K562 (cell line): ENCODE measurements around the gene CTDSPL. TPM values are rescaled to one million over a fixed set of nuclear protein-coding genes. Genes with fewer than 3 reads are reported as not detected.

Source experiments
- ASH1L ChIP-seq: fragments of 450-650 bp; IDR thresholded peaks from 2 replicates; pipeline ENCODE4 v1.6.1; 2018; ENCODE audit warnings: borderline replicate concordance, mild to moderate bottlenecking, low read depth; ENCODE audit not compliant: partially characterized antibody
- BACH1 ChIP-seq: fragments of 200-800 bp; sonication (Bioruptor generic); IDR thresholded peaks from 2 replicates; pipeline ENCODE4 v1.6.1; 2016; ENCODE audit warnings: missing genetic modification characterization, missing compliant biosample characterization
- CEBPB ChIP-seq: fragments of 450-650 bp; IDR thresholded peaks from 2 replicates; pipeline ENCODE4 v1.6.1; 2016; ENCODE audit warnings: missing genetic modification characterization, missing compliant biosample characterization
- DACH1 ChIP-seq: fragments of 450-650 bp; IDR thresholded peaks from 2 replicates; pipeline ENCODE4 v1.6.1; 2018; ENCODE audit not compliant: partially characterized antibody
- HCFC1 ChIP-seq: IDR thresholded peaks from 2 replicates; pipeline ENCODE4 v1.6.1; 2012; ENCODE audit warnings: low read depth, low read length, improper control_type of control experiment
- NFE2 ChIP-seq: IDR thresholded peaks from 2 replicates; pipeline ENCODE4 v1.6.1; 2014; ENCODE audit warnings: antibody characterized with exemption, low read depth
- NR1H2 ChIP-seq: sonication (generic); formaldehyde crosslinking; IDR thresholded peaks from 2 replicates; pipeline ENCODE4 v1.4.0; 2020; ENCODE audit warnings: mild to moderate bottlenecking, missing genetic modification reagents
- NR2F6 ChIP-seq: fragments of 450-650 bp; formaldehyde crosslinking; IDR thresholded peaks from 2 replicates; pipeline ENCODE4 v1.4.0; 2020; ENCODE audit warnings: mild to moderate bottlenecking
- SMARCA5 ChIP-seq: fragments of 450-650 bp; IDR thresholded peaks from 2 replicates; pipeline ENCODE4 v1.6.1; 2016
- ZKSCAN8 ChIP-seq: fragments of 200-800 bp; sonication (Bioruptor generic); IDR thresholded peaks from 2 replicates; pipeline ENCODE4 v1.6.1; 2016; ENCODE audit warnings: missing genetic modification characterization, missing compliant biosample characterization
- ZNF175 ChIP-seq: fragments of 200-800 bp; sonication (Bioruptor generic); IDR thresholded peaks from 2 replicates; pipeline ENCODE4 v1.6.1; 2016; ENCODE audit warnings: low read depth, mild to moderate bottlenecking, missing genetic modification characterization, missing compliant biosample characterization
- ZNF436 ChIP-seq: fragments of 250-450, 450-650 bp; sonication (Bioruptor Pico); formaldehyde crosslinking; IDR thresholded peaks from 2 replicates; pipeline ENCODE4 v1.7.0; 2020; ENCODE audit warnings: mild to moderate bottlenecking
- polyA plus RNA-seq, 8 experiments: library from polyadenylated mRNA; depleted of rRNA in 4 of 8; stranded (reverse) in 5 of 8; unstranded in 3 of 8; fragments of >200 nt; fragmentation: Nextera tagmentation in 2 of 8; fragmentation: Illumina TruSeq in 1 of 8; extraction: Ambion mirVana in 2 of 8; extraction: Trizol in 1 of 8; gene quantifications; 2 replicates each; pipeline versions ENCODE4 v1.2.1 to v1.2.3, GENCODE V29; 2011 to 2014; ENCODE audit warnings: inconsistent platforms in 1 of 8, missing spikeins in 1 of 8
- total RNA-seq, 7 experiments: library from RNA; depleted of rRNA in 6 of 7; stranded (reverse); fragments of >200 nt in 6 of 7; fragmentation: Illumina TruSeq in 2 of 7; extraction: Trizol in 2 of 7; gene quantifications; 2 replicates each; pipeline versions ENCODE4 v1.2.1 to v1.2.3, GENCODE V29; 2011 to 2021; ENCODE audit warnings: low replicate concordance in 1 of 7

The CTDSPL gene
- total and polyA plus RNA-seq, 9 of the 15 experiments (the other 6 are each of a cell fraction or from before 2014, with no cell fraction given) = 5.1 to 19.3 (median 11.3) TPM

- TF ChIP-seq NFE2 (peak; percentile 23; the same call in 1 of the 2 replicates), ASH1L (no peak), NR2F6 (CRISPR knock-in tag) (no peak), ZNF436 (CRISPR knock-in tag) (no peak), DACH1 (no peak), CEBPB (tag) (no peak), ZKSCAN8 (CRISPR knock-in tag) (0 out of 2 replicates have a peak, but pooled peaks have one; percentile 14), ZNF175 (peak; percentile 57; the same call in 1 of the 2 replicates), NR1H2 (CRISPR knock-in tag) (no peak), SMARCA5 (no peak), BACH1 (no peak), HCFC1 (no peak)
Observed at GRCh38 chr3:37909067-37909911, 47.6 kb downstream of the CTDSPL start (continued).
